Keratinocyte (primary cell): ENCODE results near the gene KIR2DL4. TPM values are rescaled to one million over a fixed set of nuclear protein-coding genes. Genes with fewer than 3 reads are reported as not detected.
"Not testable (repeated sequence)": the region's sequence is repeated elsewhere in the genome, so short reads cannot be mapped to it uniquely, and the experiment has no call there.

Source experiments
- DNase-seq: peaks from one replicate; pipeline ENCODE4 v3.0.0-alpha.2; 2011; ENCODE audit warnings: low read depth, missing footprints, low spot score
- FAIRE-seq: peaks from 2 replicates; lab custom pipeline; 2011; peaks lifted over from hg19 to GRCh38; lab: Jason Lieb, UNC
- H2AFZ ChIP-seq: 2 replicates; pipeline ENCODE4 v1.6.0; 2012; ENCODE audit warnings: low read length, control low read depth, inconsistent platforms; ENCODE audit not compliant: control insufficient read depth
- H3K27ac ChIP-seq: 2 replicates; pipeline ENCODE4 v1.5.1; 2011; ENCODE audit warnings: low read length; ENCODE audit not compliant: control insufficient read depth, insufficient read depth
- H3K27me3 ChIP-seq: 3 replicates; pipeline ENCODE4 v1.6.0; 2011; ENCODE audit warnings: low read length; ENCODE audit not compliant: control insufficient read depth, insufficient read depth; ENCODE audit errors: extremely low read depth
- H3K36me3 ChIP-seq, 2 experiments: 2 replicates in 1 of 2; 3 replicates in 1 of 2; pipeline ENCODE4 v1.5.1; 2011; ENCODE audit warnings: low read length in 2 of 2, mild to moderate bottlenecking in 1 of 2; ENCODE audit not compliant: control insufficient read depth in 2 of 2, insufficient read depth in 2 of 2; ENCODE audit errors: extremely low read depth in 1 of 2
- H3K4me1 ChIP-seq: 3 replicates; pipeline ENCODE4 v1.5.1; 2011; ENCODE audit warnings: low read length; ENCODE audit not compliant: control insufficient read depth, insufficient read depth; ENCODE audit errors: extremely low read depth
- H3K4me2 ChIP-seq: 3 replicates; pipeline ENCODE4 v1.6.0; 2011; ENCODE audit warnings: low read depth, low read length; ENCODE audit not compliant: control insufficient read depth, insufficient read depth; ENCODE audit errors: extremely low read depth
- H3K4me3 ChIP-seq, 3 experiments: fragments of 200-600 bp in 1 of 3; sonication (generic) in 1 of 3; 2 replicates in 2 of 3; 3 replicates in 1 of 3; pipeline ENCODE4 v1.5.1; 2011 to 2016; ENCODE audit warnings: low read length in 3 of 3, mild to moderate bottlenecking in 3 of 3, control low read depth in 2 of 3, inconsistent platforms in 1 of 3, low read depth in 1 of 3, mixed read lengths in 1 of 3, mixed run types in 1 of 3, moderate library complexity in 1 of 3; ENCODE audit not compliant: control insufficient read depth in 2 of 3, insufficient read depth in 2 of 3; ENCODE audit errors: extremely low read depth in 1 of 3
- H3K79me2 ChIP-seq: 2 replicates; pipeline ENCODE4 v1.6.0; 2012; ENCODE audit warnings: low read length; ENCODE audit not compliant: control insufficient read depth, insufficient read depth
- H3K9ac ChIP-seq: 3 replicates; pipeline ENCODE4 v1.6.0; 2011; ENCODE audit warnings: low read length; ENCODE audit not compliant: control insufficient read depth, insufficient read depth; ENCODE audit errors: extremely low read depth
- H3K9me1 ChIP-seq: 3 replicates; pipeline ENCODE4 v1.6.0; 2011; ENCODE audit warnings: low read length; ENCODE audit not compliant: control insufficient read depth, insufficient read depth; ENCODE audit errors: extremely low read depth
- H3K9me3 ChIP-seq: 2 replicates; pipeline ENCODE4 v1.5.1; 2012; ENCODE audit warnings: low read depth, low read length; ENCODE audit not compliant: control insufficient read depth
- H4K20me1 ChIP-seq: 3 replicates; pipeline ENCODE4 v1.6.0; 2011; ENCODE audit warnings: low read length; ENCODE audit not compliant: control insufficient read depth, insufficient read depth; ENCODE audit errors: extremely low read depth
- dilution Hi-C: fragments of 300-500 bp; cut with MboI; formaldehyde crosslinking; loops from one replicate; pipeline ENCODE4 v1.7.0; 2020; ENCODE audit warnings: low sequenced_read_pairs; ENCODE audit not compliant: extremely low pct_ligation_motif_present
- polyA plus RNA-seq, 5 experiments: library from polyadenylated mRNA; depleted of rRNA in 3 of 5; stranded (reverse) in 3 of 5; stranded (forward) in 1 of 5; unstranded in 1 of 5; fragments of >200 nt; gene quantifications; 1 replicate in 1 of 5; 2 replicates in 3 of 5; 3 replicates in 1 of 5; pipeline versions ENCODE4 v1.2.1 to v1.2.3, GENCODE V29; 2011 to 2012; ENCODE audit warnings: missing spikeins in 2 of 5, low read depth in 1 of 5, low replicate concordance in 1 of 5

Gene KIR2DL4
- polyA plus RNA-seq, 1 donor (not counting 4 experiments of a cell fraction or from before 2014, with no cell fraction given), result not detected

DNA sequence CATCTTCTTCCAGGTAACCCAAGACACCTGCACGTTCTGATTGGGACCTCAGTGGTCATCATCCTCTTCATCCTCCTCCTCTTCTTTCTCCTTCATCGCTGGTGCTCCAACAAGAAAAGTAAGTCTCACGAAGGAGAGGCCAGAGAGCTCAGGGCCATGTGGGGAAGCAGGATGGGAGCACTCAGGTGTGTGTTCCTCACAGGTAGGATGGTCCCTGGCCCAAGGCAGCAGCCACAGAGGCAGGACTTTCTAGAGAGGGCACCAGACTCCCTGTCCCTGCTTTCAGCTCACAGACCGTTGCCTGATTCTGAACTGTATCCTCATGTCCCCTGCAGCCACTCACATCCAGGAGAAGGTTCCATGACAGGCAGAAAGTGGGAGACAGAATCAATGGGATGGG lies 36.9 kb upstream of the KIR2DL4 start:
- DNase-seq, H3K4me2 ChIP-seq, H3K36me3 ChIP-seq, H3K27ac ChIP-seq, dilution Hi-C loops, H3K9ac ChIP-seq, H3K4me3 ChIP-seq, H3K9me1 ChIP-seq, H3K27me3 ChIP-seq, FAIRE-seq, H4K20me1 ChIP-seq, H3K79me2 ChIP-seq, H2AFZ ChIP-seq, H3K9me3 ChIP-seq, H3K4me1 ChIP-seq: not testable (repeated sequence)

DNA sequence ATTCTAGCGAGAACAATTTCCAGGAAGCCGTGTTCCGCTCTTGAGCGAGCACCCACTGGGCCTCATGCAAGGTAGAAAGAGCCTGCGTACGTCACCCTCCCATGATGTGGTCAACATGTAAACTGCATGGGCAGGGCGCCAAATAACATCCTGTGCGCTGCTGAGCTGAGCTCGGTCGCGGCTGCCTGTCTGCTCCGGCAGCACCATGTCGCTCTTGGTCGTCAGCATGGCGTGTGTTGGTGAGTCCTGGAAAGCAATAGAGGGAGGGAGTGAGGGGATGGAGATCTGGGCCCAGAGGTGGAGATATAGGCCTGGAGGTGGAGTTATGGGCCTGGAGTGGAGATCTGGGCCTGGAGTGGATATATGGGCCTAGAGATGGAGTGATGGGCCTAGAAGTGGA lies 33.8 kb upstream of the KIR2DL4 start, which contains the start of gene KIR2DL1:
Gene KIR2DL1, plus strand, starts transcription at position 148 of the 400 bp plus-strand sequence. Its CDS starts 58 bp downstream, at position 206.
- DNase-seq, H3K27me3 ChIP-seq, H3K4me3 ChIP-seq, H3K9me1 ChIP-seq, H2AFZ ChIP-seq, H3K79me2 ChIP-seq, H3K9me3 ChIP-seq, dilution Hi-C loops, H4K20me1 ChIP-seq, H3K9ac ChIP-seq, H3K36me3 ChIP-seq, H3K4me2 ChIP-seq, H3K4me1 ChIP-seq, H3K27ac ChIP-seq, FAIRE-seq: not testable (repeated sequence)

DNA sequence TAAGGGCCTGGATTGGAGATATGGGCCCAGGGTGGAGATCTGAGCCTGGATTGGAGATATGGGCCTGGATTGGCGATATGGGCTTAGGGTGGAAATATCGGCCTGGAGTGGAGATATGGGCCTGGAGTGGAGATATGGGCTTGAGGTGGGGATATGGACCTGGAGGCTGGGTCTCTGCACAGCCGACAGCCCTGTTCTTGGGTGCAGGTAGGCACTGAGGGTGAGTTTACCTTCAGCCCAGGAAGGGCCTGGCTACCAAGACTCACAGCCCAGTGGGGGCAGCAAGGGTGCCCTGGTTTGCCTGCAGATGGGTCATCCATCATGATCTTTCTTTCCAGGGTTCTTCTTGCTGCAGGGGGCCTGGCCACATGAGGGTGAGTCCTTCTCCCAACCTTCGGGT lies 32.9 kb upstream of the KIR2DL4 start:
- H3K4me2 ChIP-seq, dilution Hi-C loops, H3K9me1 ChIP-seq: not testable (repeated sequence)

DNA sequence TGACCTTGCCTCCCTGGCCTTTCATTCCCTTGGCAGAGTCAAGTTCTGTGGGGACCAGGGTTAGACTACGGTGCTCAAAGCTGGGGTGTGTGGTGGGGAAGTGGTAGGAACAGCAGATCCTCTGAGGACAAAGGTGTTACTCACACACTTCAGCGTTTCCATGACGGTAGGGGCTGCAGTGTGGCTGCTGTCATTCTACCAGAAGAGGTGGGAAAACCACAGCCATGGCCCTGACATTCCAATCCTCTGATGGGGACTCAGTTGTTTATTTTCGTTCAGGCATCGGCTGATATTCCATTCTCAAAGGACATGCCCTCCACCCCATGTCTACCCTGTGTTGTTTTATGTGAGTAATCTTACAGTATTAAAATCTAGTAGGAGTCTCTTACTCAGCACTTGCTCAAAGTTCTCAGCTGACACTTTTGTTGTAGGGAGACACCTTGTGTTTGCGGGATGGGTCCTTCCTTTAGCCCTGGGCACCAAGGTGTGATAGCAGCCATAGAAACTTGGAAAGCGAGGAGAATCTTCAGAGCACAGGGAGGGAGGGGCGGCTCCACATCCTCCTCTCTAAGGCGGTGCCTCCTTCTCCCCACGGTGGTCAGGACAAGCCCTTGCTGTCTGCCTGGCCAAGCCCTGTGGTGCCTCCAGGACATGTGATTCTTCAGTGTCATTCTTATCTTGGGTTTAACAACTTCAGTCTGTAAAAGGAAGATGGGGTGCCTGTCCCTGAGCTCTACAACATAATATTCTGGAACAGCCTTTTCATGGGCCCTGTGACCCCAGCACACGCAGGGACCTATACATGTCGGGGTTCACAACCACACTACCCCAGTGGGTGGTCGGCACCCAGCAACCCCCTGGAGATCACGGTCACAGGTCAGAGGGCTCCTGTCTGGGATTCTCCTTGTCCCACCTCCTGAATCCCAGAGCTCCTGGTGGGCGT lies 32.1 kb upstream of the KIR2DL4 start:
- H2AFZ ChIP-seq, H3K9ac ChIP-seq, H4K20me1 ChIP-seq, H3K9me3 ChIP-seq, H3K27ac ChIP-seq, H3K79me2 ChIP-seq, H3K36me3 ChIP-seq, DNase-seq, H3K4me2 ChIP-seq, H3K4me3 ChIP-seq, H3K4me1 ChIP-seq, FAIRE-seq, dilution Hi-C loops, H3K27me3 ChIP-seq, H3K9me1 ChIP-seq: not testable (repeated sequence)

More for the DNA sequence above, 32.9 kb upstream of the KIR2DL4 start:
- H3K27me3 ChIP-seq, FAIRE-seq, H3K79me2 ChIP-seq, H3K36me3 ChIP-seq, H3K4me3 ChIP-seq, H3K9me3 ChIP-seq, H3K9ac ChIP-seq, H2AFZ ChIP-seq, DNase-seq, H3K27ac ChIP-seq, H4K20me1 ChIP-seq, H3K4me1 ChIP-seq: not testable (repeated sequence)

DNA sequence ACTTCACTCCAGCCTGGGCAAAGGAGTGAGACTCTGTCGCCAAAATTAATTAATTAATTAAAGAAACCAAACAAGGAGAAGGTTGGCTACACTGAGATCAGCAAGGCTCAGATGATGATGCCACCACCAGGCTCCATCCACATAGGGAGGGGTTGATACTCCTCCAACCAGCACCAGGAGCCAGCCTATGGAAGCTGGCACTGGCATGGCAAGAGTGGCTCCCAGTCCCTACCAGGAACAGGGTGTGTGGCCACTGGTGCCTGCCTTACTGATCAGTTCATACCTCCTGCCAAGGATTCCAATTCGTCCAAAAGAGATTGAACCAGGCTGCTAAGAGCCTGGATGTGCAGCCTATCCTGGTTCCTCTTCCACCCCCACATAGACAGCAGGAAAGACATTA lies 30.7 kb upstream of the KIR2DL4 start:
- H3K9me3 ChIP-seq, dilution Hi-C loops: not testable (repeated sequence)

More for the DNA sequence above, 30.7 kb upstream of the KIR2DL4 start:
- H4K20me1 ChIP-seq, H2AFZ ChIP-seq, H3K27ac ChIP-seq, H3K9me1 ChIP-seq, H3K4me2 ChIP-seq, H3K4me1 ChIP-seq, DNase-seq, FAIRE-seq, H3K27me3 ChIP-seq, H3K4me3 ChIP-seq, H3K36me3 ChIP-seq, H3K79me2 ChIP-seq, H3K9ac ChIP-seq: not testable (repeated sequence)
